AG04450 (cell line): ENCODE measurements around the gene CCDC6. TPM values are rescaled to one million over a fixed set of nuclear protein-coding genes. Genes with fewer than 3 reads are reported as not detected.

Source experiments
- CTCF ChIA-PET: fragments of 300-600, 350-600 bp; formaldehyde crosslinking; extraction: SDS; loops from one replicate; lab custom pipeline; 2022; ENCODE audit warnings: antibody characterized with exemption, inconsistent platforms; lab: Charles Lee
- POLR2A ChIA-PET: fragments of 350-600 bp; formaldehyde crosslinking; extraction: SDS; loops from one replicate; lab custom pipeline; 2021; ENCODE audit warnings: antibody characterized with exemption, inconsistent platforms; lab: Yijun Ruan, JAX
- DNase-seq: peaks from one replicate; pipeline ENCODE4 v3.0.0-alpha.2; 2011; ENCODE audit warnings: low read depth, low spot score
- H3K27ac ChIP-seq: one replicate; pipeline ENCODE4 v1.5.1; 2012; ENCODE audit warnings: low read depth, low read length, control low read depth
- H3K27me3 ChIP-seq: one replicate; pipeline ENCODE4 v1.6.0; 2012; ENCODE audit warnings: low read length; ENCODE audit not compliant: control insufficient read depth, insufficient read depth
- H3K4me3 ChIP-seq: 2 replicates; pipeline ENCODE4 v1.5.1; 2011; ENCODE audit warnings: mild to moderate bottlenecking, low read depth, low read length, control low read depth
- H3K9me3 ChIP-seq: 2 replicates; pipeline ENCODE4 v1.5.1; 2012; ENCODE audit warnings: low read length; ENCODE audit not compliant: control insufficient read depth, insufficient read depth
- CTCF ChIP-seq: IDR thresholded peaks from 2 replicates; pipeline ENCODE4 v1.5.1; 2011; ENCODE audit warnings: low read depth, low read length, control low read depth, inconsistent platforms
- polyA plus RNA-seq: library from polyadenylated mRNA; depleted of rRNA; stranded (reverse); fragments of >200 nt; gene quantifications from 2 replicates; pipeline ENCODE4 v1.2.3, GENCODE V29; 2011

Gene CCDC6
- polyA plus RNA-seq, 1 experiment = 51.1 TPM

- H3K27me3 ChIP-seq = no peaks in the 10 kb centered on the region
- no peaks in the 10 kb centered on the region for H3K9me3 ChIP-seq
- ChIA-PET CTCF (no interaction called here), POLR2A (no interaction called here)
- H3K4me3 ChIP-seq = no peak overlapping the region
- H3K27ac ChIP-seq = no peak overlapping the region
- no peak for DNase-seq
- no peak for TF ChIP-seq CTCF
Observed at GRCh38 chr10:59774451-59774850, 131.9 kb downstream of the CCDC6 start.

GRCh38 chr10:59773088-59773487 is 133.3 kb downstream of the CCDC6 start:
- H3K9me3 ChIP-seq = no peaks in the 10 kb centered on the region
- H3K27me3 ChIP-seq = no peaks in the 10 kb centered on the region
- TF ChIP-seq CTCF = no peak
- CTCF ChIA-PET = no interaction called here
- no peak overlapping the region for H3K27ac ChIP-seq
- DNase-seq = no peak
- H3K4me3 ChIP-seq = no peak overlapping the region
- POLR2A ChIA-PET = no interaction called here

GRCh38 chr10:59771162-59771807 is 135.1 kb downstream of the CCDC6 start:
- DNase-seq = no peak
- Histone ChIP-seq H3K4me3 (no peak overlapping the region), H3K9me3 (no peaks in the 10 kb centered on the region), H3K27ac (no peak overlapping the region), H3K27me3 (no peaks in the 10 kb centered on the region)
- ChIA-PET CTCF (no interaction called here), POLR2A (no interaction called here)
- TF ChIP-seq CTCF = no peak

GRCh38 chr10:59770689-59771088 is 135.7 kb downstream of the CCDC6 start:
- DNase-seq = no peak
- H3K9me3 ChIP-seq = no peaks in the 10 kb centered on the region
- H3K27ac ChIP-seq = no peak overlapping the region
- TF ChIP-seq CTCF = no peak
- CTCF ChIA-PET = no interaction called here
- H3K4me3 ChIP-seq = no peak overlapping the region
- no peaks in the 10 kb centered on the region for H3K27me3 ChIP-seq
- POLR2A ChIA-PET = no interaction called here

GRCh38 chr10:59762505-59762904 is 143.9 kb downstream of the CCDC6 start:
- H3K27me3 ChIP-seq = no peaks in the 10 kb centered on the region
- POLR2A ChIA-PET = no interaction called here
- DNase-seq = no peak
- H3K9me3 ChIP-seq = no peaks in the 10 kb centered on the region
- H3K27ac ChIP-seq = no peak overlapping the region
- CTCF ChIA-PET = no interaction called here
- no peak for TF ChIP-seq CTCF
- H3K4me3 ChIP-seq = no peak overlapping the region
